Measurements from ENCODE around the gene SNRPA1.
A peak's percentile ranks its signal among the peaks of the same experiment; 100 is the strongest.
"Not testable (repeated sequence)": the region's sequence is repeated elsewhere in the genome, so short reads cannot be mapped to it uniquely, and the experiment has no call there.

Gene SNRPA1

DNA sequence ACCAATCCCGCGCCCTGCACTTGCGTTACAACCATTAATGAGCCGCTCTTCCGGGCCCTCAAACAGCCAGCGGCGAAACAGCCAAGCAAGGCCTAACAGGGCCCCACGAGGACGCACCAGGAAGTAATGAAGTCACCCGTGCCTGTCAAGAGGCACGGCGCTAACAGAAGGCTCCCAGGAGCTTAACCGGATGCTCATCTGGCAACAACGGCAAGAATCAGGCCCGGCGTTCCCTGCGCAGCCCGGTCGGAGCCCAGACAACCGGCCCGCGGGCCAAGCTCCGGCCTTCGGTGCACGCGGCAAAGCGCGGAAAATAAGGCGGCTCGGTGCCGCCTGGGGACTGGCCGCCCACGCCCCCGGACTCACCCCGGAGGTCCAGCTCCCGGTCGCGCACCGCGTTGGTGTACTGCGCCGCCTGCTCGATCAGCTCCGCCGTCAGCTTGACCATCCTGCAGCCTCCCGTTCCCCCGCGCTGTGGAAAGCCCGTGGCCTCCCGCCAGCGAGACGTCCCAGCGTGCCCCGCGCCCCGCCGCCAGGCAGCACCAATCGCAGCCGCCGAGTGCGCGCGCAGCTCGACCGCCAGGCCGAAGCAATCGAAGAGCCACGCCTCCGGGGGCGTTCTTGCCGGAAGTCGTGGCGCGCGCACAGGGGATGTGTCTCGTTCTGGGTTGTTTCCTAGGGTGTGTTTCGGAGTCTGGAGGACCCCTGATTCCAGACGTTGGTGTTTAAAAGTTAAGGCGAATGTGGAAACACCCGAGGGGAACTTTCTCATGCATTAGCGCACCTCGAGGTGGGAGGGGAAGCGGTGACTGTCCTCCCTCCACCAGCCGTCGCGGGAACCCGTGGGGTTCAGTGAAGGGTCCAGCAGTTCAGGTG is at the start of gene SNRPA1:
SNRPA1 (minus strand) TSS at position 518 of the 876 bp plus-strand sequence; CDS start at position 448, 70 bp downstream.
- H3K4me1 ChIP-seq (ENCODE audit: control insufficient read depth, insufficient read depth, low read length) = peaks cover 11% of the 10 kb centered on the region
- peaks cover 12% of the 10 kb centered on the region for H3K36me3 ChIP-seq (ENCODE audit: control insufficient read depth, insufficient read depth, low read length)
- peak within 1 kb of the TSS; percentile 77 for H3K4me3 ChIP-seq (ENCODE audit: low read depth, low read length)
- peak within 1 kb of the TSS; percentile 90 for H3K9ac ChIP-seq (ENCODE audit: low read length)
- H3K9me3 ChIP-seq (ENCODE audit: control insufficient read depth, insufficient read depth, low read depth, low read length) = no peaks in the 10 kb centered on the region
- peak within 1 kb of the TSS; percentile 84; the same call in 1 of the 2 replicates for H3K27ac ChIP-seq (ENCODE audit: low read depth, low read length)
- no peaks in the 10 kb centered on the region for H3K27me3 ChIP-seq (ENCODE audit: control insufficient read depth, insufficient read depth, low read length)

DNA sequence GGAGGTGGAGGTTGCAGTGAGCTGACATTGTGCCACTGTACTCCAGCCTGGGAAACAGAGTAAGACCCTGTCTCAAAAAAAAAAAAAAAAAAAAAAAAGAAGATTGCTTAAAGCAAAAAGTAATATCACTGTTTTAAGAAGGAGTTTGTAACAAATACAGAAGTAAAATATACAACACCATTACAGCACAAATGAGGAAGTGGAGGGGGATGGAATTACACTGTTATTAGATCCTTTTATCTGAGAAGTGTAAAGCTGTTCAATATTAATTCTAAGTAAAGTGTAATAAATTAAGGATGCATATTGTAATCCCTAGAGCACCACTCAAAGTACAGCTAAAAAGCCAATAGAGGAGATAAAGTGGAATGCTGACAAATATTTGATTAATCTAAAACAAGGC is 47.0 kb upstream of the SNRPA1 start:
- Histone ChIP-seq H3K9ac (ENCODE audit: low read length) (no peak overlapping the region), H3K36me3 (ENCODE audit: control insufficient read depth, insufficient read depth, low read length) (no peaks in the 10 kb centered on the region), H3K27me3 (ENCODE audit: control insufficient read depth, insufficient read depth, low read length) (peaks cover 10% of the 10 kb centered on the region; the same call in 1 of the 2 replicates), H3K9me3 (ENCODE audit: control insufficient read depth, insufficient read depth, low read depth, low read length) (no peaks in the 10 kb centered on the region), H3K4me3 (ENCODE audit: low read depth, low read length) (no peak overlapping the region), H3K27ac (ENCODE audit: low read depth, low read length) (no peak overlapping the region), H3K4me1 (ENCODE audit: control insufficient read depth, insufficient read depth, low read length) (no peaks in the 10 kb centered on the region)

DNA sequence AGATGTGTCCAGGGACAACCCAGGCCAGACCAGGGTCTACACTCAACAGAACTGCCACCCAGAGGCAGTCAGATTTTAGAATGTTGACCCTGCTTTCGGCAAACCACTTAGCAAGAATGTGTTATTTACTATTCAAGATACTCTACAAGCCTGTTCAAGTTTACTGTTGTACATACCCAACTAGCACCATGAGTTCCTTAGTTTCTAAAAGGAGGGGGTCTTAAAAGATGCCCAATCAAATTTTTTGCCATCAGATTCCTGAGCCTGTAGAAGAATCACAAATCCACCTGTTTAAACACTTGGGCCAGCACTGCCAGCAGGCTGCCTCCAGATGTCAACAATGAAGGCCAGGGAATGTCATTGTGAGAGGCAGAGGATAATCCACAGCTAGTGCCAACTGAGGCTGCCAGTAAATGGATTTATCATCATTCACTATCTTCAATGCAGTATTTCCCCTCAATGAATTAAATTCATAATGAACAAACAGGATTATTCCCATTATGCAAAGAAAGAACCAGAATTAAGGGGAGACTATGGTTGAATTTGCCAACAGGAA is 43.5 kb upstream of the SNRPA1 start:
- no peaks in the 10 kb centered on the region for H3K4me1 ChIP-seq (ENCODE audit: control insufficient read depth, insufficient read depth, low read length)
- H3K27me3 ChIP-seq (ENCODE audit: control insufficient read depth, insufficient read depth, low read length) = peaks cover 14% of the 10 kb centered on the region; the same call in 1 of the 2 replicates
- H3K9me3 ChIP-seq (ENCODE audit: control insufficient read depth, insufficient read depth, low read depth, low read length) = peaks cover 13% of the 10 kb centered on the region
- H3K4me3 ChIP-seq (ENCODE audit: low read depth, low read length) = no peak overlapping the region
- H3K9ac ChIP-seq (ENCODE audit: low read length) = no peak overlapping the region
- no peak overlapping the region for H3K27ac ChIP-seq (ENCODE audit: low read depth, low read length)
- no peaks in the 10 kb centered on the region for H3K36me3 ChIP-seq (ENCODE audit: control insufficient read depth, insufficient read depth, low read length)

DNA sequence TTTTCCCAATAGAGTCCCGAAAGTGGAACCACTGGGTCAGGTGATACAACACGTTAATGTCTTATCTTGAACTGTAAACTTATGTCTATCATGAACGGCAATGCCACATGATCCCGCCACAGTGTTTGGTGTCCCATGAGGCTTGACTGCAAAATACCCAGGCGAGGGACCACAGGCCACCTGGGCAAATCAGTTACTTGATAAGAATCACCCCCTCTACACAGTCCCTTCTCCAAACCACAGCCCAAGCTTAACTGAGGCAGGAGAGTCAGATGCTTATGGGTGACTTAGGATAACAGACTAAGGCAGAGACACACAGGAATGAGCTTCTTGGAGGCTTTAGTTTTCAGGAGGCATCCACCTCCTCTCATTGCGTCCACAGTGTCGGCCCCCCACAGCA is 42.9 kb upstream of the SNRPA1 start:
- no peak overlapping the region for H3K27ac ChIP-seq (ENCODE audit: low read depth, low read length)
- H3K27me3 ChIP-seq (ENCODE audit: control insufficient read depth, insufficient read depth, low read length) = peaks cover 14% of the 10 kb centered on the region; the same call in 1 of the 2 replicates
- no peak overlapping the region for H3K4me3 ChIP-seq (ENCODE audit: low read depth, low read length)
- no peaks in the 10 kb centered on the region for H3K36me3 ChIP-seq (ENCODE audit: control insufficient read depth, insufficient read depth, low read length)
- H3K9ac ChIP-seq (ENCODE audit: low read length) = no peak overlapping the region
- peaks cover 13% of the 10 kb centered on the region for H3K9me3 ChIP-seq (ENCODE audit: control insufficient read depth, insufficient read depth, low read depth, low read length)
- H3K4me1 ChIP-seq (ENCODE audit: control insufficient read depth, insufficient read depth, low read length) = no peaks in the 10 kb centered on the region

DNA sequence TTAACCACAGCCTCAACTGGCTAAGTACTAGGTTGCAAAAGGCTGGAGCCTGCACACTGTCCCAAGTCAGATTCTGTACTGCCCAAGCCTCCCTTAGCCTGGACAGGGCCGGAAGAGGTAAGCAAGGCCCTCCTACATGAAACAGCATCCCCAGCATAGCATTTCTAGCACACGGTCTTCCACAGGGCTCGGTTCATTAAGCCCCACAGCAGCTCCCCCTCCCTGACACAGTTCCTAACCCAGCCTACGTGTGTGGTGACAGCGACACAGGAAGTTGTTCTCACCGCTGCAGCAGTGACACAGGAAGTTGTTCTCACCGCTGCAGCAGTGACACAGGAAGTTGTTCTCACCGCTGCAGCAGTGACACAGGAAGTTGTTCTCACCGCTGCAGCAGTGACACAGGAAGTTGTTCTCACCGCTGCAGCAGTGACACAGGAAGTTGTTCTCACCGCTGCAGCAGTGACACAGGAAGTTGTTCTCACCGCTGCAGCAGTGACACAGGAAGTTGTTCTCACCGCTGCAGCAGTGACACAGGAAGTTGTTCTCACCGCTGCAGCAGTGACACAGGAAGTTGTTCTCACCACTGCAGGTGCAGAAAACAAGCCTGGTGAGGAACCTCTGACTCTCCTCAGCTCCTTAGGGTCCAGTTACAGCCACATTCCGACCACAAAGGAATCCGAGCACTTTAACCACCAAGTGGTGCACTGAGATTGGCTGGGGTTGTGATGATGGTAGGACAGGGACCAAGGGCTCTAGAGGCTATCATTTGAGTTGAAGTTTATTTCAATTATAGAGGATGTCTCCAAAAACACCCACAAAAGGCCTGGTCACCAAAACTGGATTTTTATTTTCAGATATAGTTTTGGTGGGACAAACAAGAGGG is 39.1 kb upstream of the SNRPA1 start:
- peaks cover 36% of the 10 kb centered on the region; the same call in 1 of the 2 replicates for H3K27me3 ChIP-seq (ENCODE audit: control insufficient read depth, insufficient read depth, low read length)
- H3K36me3 ChIP-seq (ENCODE audit: control insufficient read depth, insufficient read depth, low read length); H3K27ac ChIP-seq (ENCODE audit: low read depth, low read length); H3K4me1 ChIP-seq (ENCODE audit: control insufficient read depth, insufficient read depth, low read length); H3K9ac ChIP-seq (ENCODE audit: low read length): not testable (repeated sequence)
- peaks cover 13% of the 10 kb centered on the region for H3K9me3 ChIP-seq (ENCODE audit: control insufficient read depth, insufficient read depth, low read depth, low read length)
- peak overlapping the region; percentile 42 for H3K4me3 ChIP-seq (ENCODE audit: low read depth, low read length)

DNA sequence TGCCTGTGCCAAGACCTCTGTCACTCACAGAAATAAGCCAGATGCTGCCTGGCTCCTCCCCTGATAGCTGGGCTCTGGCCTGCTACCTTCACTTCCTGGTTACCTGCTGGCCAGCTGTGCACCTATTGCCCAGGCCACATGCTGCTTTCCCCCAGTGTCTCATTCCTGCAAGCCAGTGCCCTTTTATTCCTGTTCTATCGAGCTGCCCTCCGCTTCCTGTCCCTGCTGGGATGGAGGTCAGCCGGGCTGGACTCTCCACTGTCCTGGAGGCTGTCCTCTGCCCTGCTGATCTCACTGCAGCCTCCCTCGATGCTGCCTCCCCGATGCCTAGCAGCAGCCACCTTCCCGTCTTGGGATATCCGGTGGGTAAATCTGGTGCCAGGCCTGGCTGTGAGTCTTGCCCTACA is 37.0 kb upstream of the SNRPA1 start:
- Histone ChIP-seq H3K9ac (ENCODE audit: low read length) (no peak overlapping the region), H3K4me1 (ENCODE audit: control insufficient read depth, insufficient read depth, low read length) (no peaks in the 10 kb centered on the region), H3K27ac (ENCODE audit: low read depth, low read length) (no peak overlapping the region), H3K27me3 (ENCODE audit: control insufficient read depth, insufficient read depth, low read length) (peaks cover 31% of the 10 kb centered on the region; the same call in 1 of the 2 replicates), H3K36me3 (ENCODE audit: control insufficient read depth, insufficient read depth, low read length) (no peaks in the 10 kb centered on the region), H3K4me3 (ENCODE audit: low read depth, low read length) (no peak overlapping the region), H3K9me3 (ENCODE audit: control insufficient read depth, insufficient read depth, low read depth, low read length) (peaks cover 13% of the 10 kb centered on the region)

DNA sequence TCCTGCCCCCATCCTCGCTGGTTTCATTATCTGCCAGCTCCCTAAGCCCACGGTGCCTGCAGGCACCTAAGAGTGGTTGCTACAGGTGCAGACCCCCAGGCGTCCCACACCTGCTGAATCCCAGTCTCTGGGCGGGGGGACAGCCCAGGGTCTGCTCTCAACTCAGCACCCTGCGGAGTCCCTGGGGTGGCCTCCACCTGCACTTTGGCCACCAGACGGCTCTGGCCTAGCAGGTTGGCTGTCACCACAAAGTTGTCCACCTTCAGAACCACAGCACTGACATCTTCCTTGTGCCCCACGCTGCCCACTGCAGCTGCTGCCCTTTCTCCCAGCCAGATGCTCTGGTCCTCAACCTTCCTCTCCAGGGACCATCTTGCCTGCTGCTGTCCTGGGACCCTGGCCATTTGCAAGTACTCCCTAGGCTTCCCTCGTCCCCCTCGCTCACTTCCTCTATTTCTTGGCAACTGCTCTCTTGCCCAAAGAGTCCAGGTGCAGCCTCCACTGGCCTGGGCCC is 34.9 kb upstream of the SNRPA1 start:
- H3K4me3 ChIP-seq (ENCODE audit: low read depth, low read length) = no peak overlapping the region
- no peaks in the 10 kb centered on the region for H3K4me1 ChIP-seq (ENCODE audit: control insufficient read depth, insufficient read depth, low read length)
- H3K27me3 ChIP-seq (ENCODE audit: control insufficient read depth, insufficient read depth, low read length) = peaks cover 26% of the 10 kb centered on the region; the same call in 1 of the 2 replicates
- H3K9me3 ChIP-seq (ENCODE audit: control insufficient read depth, insufficient read depth, low read depth, low read length) = peaks cover 12% of the 10 kb centered on the region
- H3K9ac ChIP-seq (ENCODE audit: low read length) = no peak overlapping the region
- no peaks in the 10 kb centered on the region for H3K36me3 ChIP-seq (ENCODE audit: control insufficient read depth, insufficient read depth, low read length)
- H3K27ac ChIP-seq (ENCODE audit: low read depth, low read length) = no peak overlapping the region

DNA sequence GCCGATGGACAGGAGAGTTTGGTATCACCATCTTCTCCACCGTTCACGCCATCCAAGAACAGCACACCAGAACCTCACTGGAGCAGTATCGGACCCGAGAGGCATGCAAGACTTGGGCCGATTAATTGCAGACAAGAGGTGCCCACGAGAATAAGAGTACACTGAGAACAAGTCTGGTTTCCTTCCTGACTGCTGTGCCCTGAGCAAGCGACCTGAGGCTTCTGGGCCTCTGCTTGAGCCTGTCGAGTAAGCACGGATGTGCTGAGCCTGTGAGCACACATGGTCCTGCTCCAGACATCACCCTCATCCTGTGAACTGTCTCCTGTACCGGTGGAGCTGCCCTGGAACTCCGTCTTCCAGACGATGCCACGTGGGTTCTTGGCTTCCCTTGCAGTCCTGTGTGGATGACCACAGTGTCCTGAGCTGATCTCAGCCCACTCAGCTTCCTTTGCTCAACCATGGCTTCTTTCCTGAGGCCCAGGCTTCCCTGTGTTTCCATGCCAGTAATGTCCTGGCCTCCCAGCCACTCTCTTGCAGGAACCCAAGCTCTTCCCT is 34.3 kb upstream of the SNRPA1 start:
- Histone ChIP-seq H3K9ac (ENCODE audit: low read length) (no peak overlapping the region), H3K27me3 (ENCODE audit: control insufficient read depth, insufficient read depth, low read length) (peaks cover 26% of the 10 kb centered on the region; the same call in 1 of the 2 replicates), H3K27ac (ENCODE audit: low read depth, low read length) (no peak overlapping the region)

DNA sequence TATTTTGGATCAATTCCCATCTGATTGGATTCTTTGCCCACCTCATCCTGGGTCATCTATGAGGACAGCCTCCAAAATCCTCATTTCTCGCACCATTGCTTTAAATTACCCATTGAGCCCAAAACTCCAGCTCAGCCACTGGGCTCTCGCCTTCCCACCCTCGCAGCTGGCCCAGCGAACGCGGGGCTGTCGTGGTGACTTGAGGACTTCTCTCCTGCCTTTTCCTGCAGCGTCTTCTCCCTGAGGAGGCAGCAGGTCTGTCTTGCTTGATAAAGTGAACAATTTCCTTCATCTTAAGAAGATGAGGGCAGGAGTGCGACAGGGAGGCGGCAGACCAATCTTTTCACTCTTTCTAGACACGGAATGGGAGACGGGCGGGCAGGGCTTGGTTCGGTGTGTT is 33.0 kb upstream of the SNRPA1 start:
- Histone ChIP-seq H3K9ac (ENCODE audit: low read length) (no peak overlapping the region), H3K4me1 (ENCODE audit: control insufficient read depth, insufficient read depth, low read length) (no peaks in the 10 kb centered on the region), H3K36me3 (ENCODE audit: control insufficient read depth, insufficient read depth, low read length) (no peaks in the 10 kb centered on the region), H3K4me3 (ENCODE audit: low read depth, low read length) (no peak overlapping the region), H3K9me3 (ENCODE audit: control insufficient read depth, insufficient read depth, low read depth, low read length) (no peaks in the 10 kb centered on the region), H3K27ac (ENCODE audit: low read depth, low read length) (no peak overlapping the region), H3K27me3 (ENCODE audit: control insufficient read depth, insufficient read depth, low read length) (peaks cover 26% of the 10 kb centered on the region; the same call in 1 of the 2 replicates)

More for the DNA sequence above, 34.3 kb upstream of the SNRPA1 start:
- Histone ChIP-seq H3K9me3 (ENCODE audit: control insufficient read depth, insufficient read depth, low read depth, low read length) (peaks cover 6% of the 10 kb centered on the region), H3K4me3 (ENCODE audit: low read depth, low read length) (no peak overlapping the region), H3K36me3 (ENCODE audit: control insufficient read depth, insufficient read depth, low read length) (no peaks in the 10 kb centered on the region), H3K4me1 (ENCODE audit: control insufficient read depth, insufficient read depth, low read length) (no peaks in the 10 kb centered on the region)

DNA sequence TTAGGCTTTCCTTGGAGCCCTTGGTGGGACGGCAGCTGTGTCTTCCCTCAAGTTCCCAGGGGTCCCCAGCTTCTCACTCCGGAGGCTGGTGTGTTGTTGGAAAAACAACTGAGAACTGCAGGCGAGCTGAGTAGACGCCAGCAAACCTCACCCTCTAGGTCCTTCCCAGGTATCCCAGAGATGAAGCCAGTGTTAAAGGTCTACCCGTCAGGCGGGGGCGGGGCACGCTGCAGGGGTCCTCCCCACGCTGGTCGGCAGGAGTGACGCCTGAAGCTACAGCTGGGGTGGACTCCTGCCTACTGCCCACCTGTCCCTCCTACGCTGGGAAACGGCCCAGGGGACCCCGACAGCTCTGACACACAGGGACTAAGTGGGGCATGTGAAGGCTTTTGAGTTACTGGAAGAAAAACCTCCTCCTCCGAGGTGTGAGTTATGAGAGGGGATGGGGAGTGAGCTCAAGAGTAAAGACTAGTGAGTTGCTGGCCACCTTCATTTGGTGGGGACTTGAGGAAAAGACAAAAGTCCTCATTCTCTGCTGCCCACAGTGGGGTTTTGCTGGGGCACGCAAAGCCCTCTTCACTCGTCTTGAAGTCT is 32.2 kb upstream of the SNRPA1 start:
- peaks cover 26% of the 10 kb centered on the region; the same call in 1 of the 2 replicates for H3K27me3 ChIP-seq (ENCODE audit: control insufficient read depth, insufficient read depth, low read length)
- H3K9ac ChIP-seq (ENCODE audit: low read length) = no peak overlapping the region
- H3K36me3 ChIP-seq (ENCODE audit: control insufficient read depth, insufficient read depth, low read length) = no peaks in the 10 kb centered on the region
- no peaks in the 10 kb centered on the region for H3K9me3 ChIP-seq (ENCODE audit: control insufficient read depth, insufficient read depth, low read depth, low read length)
- no peak overlapping the region for H3K27ac ChIP-seq (ENCODE audit: low read depth, low read length)
- no peaks in the 10 kb centered on the region for H3K4me1 ChIP-seq (ENCODE audit: control insufficient read depth, insufficient read depth, low read length)
- H3K4me3 ChIP-seq (ENCODE audit: low read depth, low read length) = no peak overlapping the region

Data from HUES6 (cell line).